OCI-LY1 (cell line): ENCODE measurements around the gene PDCD2.

Experiments
- CTCF ChIP-seq: fragments of 200-600 bp; sonication (generic), shearing (Covaris generic); IDR thresholded peaks from 2 replicates; pipeline ENCODE4 v1.5.1; 2017; ENCODE audit warnings: mild to moderate bottlenecking, antibody characterized with exemption, low read length, moderate library complexity, mixed read lengths
- EZH2 ChIP-seq: fragments of 200-600 bp; sonication (generic), shearing (Covaris generic); IDR thresholded peaks from 2 replicates; pipeline ENCODE4 v1.8.0; 2017; ENCODE audit warnings: borderline replicate concordance, mixed run types, mild to moderate bottlenecking, antibody characterized with exemption, low read length, moderate library complexity, mixed read lengths

- TF ChIP-seq CTCF (no peak), EZH2 (no peak)
Measured at GRCh38 chr6:170605574-170606259, 21.3 kb upstream of the PDCD2 start.
